Measurements from ENCODE around the gene HOOK1.

GRCh38 chr1:59827055-59827643 lies 12.4 kb downstream of the HOOK1 start:
- no peak for TF ChIP-seq EZH2 (IDR thresholded peaks at IDR 0.05)
- TF ChIP-seq POLR2AphosphoS5 (IDR thresholded peaks at IDR 0.05; ENCODE audit: borderline replicate concordance, low read depth, low read length) = no peak
- no peak for TF ChIP-seq FOXP2 (optimal IDR thresholded peaks at IDR 0.05; ENCODE audit: control extremely low read depth, extremely low read length, insufficient read depth)
